ENCODE measurements around the gene RIN1.
"Not testable (repeated sequence)": the region's sequence is repeated elsewhere in the genome, so short reads cannot be mapped to it uniquely, and the experiment has no call there.

DNA sequence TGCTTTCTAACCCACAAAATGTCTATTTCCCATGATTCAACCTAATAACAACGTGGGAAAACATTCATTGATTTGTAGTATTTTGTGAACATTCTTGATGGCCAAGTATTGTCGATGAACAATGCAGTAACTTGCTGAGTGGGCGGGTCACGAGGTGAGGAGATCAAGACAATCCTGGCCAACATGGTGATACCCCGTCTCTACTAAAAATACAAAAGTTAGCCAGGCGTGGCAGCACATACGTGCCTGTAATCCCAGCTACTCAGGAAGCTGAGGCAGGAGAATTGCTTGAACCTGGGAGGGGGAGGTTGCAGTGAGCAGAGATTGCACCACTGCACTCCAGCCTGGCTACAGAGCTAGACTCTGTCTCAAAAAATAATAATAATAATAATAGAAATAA is 44.0 kb upstream of the RIN1 start:
- TF ChIP-seq, protein P1, sequence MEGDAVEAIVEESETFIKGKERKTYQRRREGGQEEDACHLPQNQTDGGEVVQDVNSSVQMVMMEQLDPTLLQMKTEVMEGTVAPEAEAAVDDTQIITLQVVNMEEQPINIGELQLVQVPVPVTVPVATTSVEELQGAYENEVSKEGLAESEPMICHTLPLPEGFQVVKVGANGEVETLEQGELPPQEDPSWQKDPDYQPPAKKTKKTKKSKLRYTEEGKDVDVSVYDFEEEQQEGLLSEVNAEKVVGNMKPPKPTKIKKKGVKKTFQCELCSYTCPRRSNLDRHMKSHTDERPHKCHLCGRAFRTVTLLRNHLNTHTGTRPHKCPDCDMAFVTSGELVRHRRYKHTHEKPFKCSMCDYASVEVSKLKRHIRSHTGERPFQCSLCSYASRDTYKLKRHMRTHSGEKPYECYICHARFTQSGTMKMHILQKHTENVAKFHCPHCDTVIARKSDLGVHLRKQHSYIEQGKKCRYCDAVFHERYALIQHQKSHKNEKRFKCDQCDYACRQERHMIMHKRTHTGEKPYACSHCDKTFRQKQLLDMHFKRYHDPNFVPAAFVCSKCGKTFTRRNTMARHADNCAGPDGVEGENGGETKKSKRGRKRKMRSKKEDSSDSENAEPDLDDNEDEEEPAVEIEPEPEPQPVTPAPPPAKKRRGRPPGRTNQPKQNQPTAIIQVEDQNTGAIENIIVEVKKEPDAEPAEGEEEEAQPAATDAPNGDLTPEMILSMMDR (IDR thresholded peaks at IDR 0.05) = not testable (repeated sequence)
- TF ChIP-seq POLR2A (IDR thresholded peaks at IDR 0.05) = not testable (repeated sequence)

All from heart left ventricle (tissue), 13 donors.